GM23338 (cell line): Measurements from ENCODE around the gene DIAPH1. TPM values are rescaled to one million over a fixed set of nuclear protein-coding genes. Genes with fewer than 3 reads are reported as not detected.
A peak's percentile ranks its signal among the peaks of the same experiment; 100 is the strongest.

Source experiments
- ATAC-seq: fragments of 200-7000 bp; cut with Tn5 transposase; 3 replicates; pipeline ENCODE4 v1.9.1; 2020
- DNase-seq: peaks from one replicate; pipeline ENCODE4 v3.0.0-alpha.2; 2015; ENCODE audit warnings: low spot score
- H2AFZ ChIP-seq: fragments of 200-600 bp; sonication (generic); 2 replicates; pipeline ENCODE4 v1.8.0; 2016; ENCODE audit warnings: antibody characterized with exemption, mild to moderate bottlenecking, moderate library complexity
- H3F3A ChIP-seq: fragments of 200-600 bp; sonication (generic); replicated peaks from 2 replicates; pipeline ENCODE4 v1.8.0; 2017; ENCODE audit warnings: antibody characterized with exemption, mixed run types, low read depth
- H3K27ac ChIP-seq: fragments of 200-600 bp; sonication (generic); 2 replicates; pipeline ENCODE4 v1.6.1; 2016; ENCODE audit warnings: low read depth
- H3K27me3 ChIP-seq: fragments of 200-600 bp; sonication (generic); 2 replicates; pipeline ENCODE4 v1.8.0; 2016; ENCODE audit warnings: mild to moderate bottlenecking, mixed run types, moderate library complexity; ENCODE audit not compliant: insufficient read depth
- H3K36me3 ChIP-seq: fragments of 200-600 bp; sonication (generic); 2 replicates; pipeline ENCODE4 v1.8.0; 2016; ENCODE audit warnings: mild to moderate bottlenecking; ENCODE audit not compliant: insufficient read depth
- H3K4me1 ChIP-seq: fragments of 200-600 bp; sonication (generic); 2 replicates; pipeline ENCODE4 v1.8.0; 2016; ENCODE audit warnings: mild to moderate bottlenecking, moderate library complexity; ENCODE audit not compliant: insufficient read depth
- H3K4me2 ChIP-seq: fragments of 200-600 bp; sonication (generic); 2 replicates; pipeline ENCODE4 v1.7.1; 2017; ENCODE audit warnings: mixed run types
- H3K4me3 ChIP-seq: fragments of 200-600 bp; sonication (generic); 2 replicates; pipeline ENCODE4 v1.6.1; 2016; ENCODE audit warnings: mixed run types
- H3K79me2 ChIP-seq: fragments of 200-600 bp; sonication (generic); replicated peaks from 2 replicates; pipeline ENCODE4 v1.8.0; 2017; ENCODE audit warnings: mild to moderate bottlenecking; ENCODE audit not compliant: insufficient read depth
- H3K9me2 ChIP-seq: fragments of 200-600 bp; sonication (generic); 2 replicates; pipeline ENCODE4 v1.8.0; 2017; ENCODE audit not compliant: insufficient read depth
- H4K20me1 ChIP-seq: fragments of 200-600 bp; sonication (generic); replicated peaks from 2 replicates; pipeline ENCODE4 v1.8.0; 2017; ENCODE audit warnings: mild to moderate bottlenecking; ENCODE audit not compliant: insufficient read depth
- H3K27ac Mint-ChIP-seq: 2 replicates; pipeline ENCODE4 v1.8.0; 2020; ENCODE audit warnings: inconsistent platforms, mild to moderate bottlenecking, moderate library complexity, mixed read lengths
- H3K27me3 Mint-ChIP-seq: 3 replicates; pipeline ENCODE4 v1.8.0; 2022; ENCODE audit warnings: low read depth, mild to moderate bottlenecking, moderate library complexity, mixed read lengths, inconsistent platforms; ENCODE audit not compliant: insufficient read depth, poor library complexity
- H3K36me3 Mint-ChIP-seq: 3 replicates; pipeline ENCODE4 v1.8.0; 2021; ENCODE audit warnings: low read depth, mild to moderate bottlenecking, inconsistent platforms, moderate library complexity, mixed read lengths
- H3K4me1 Mint-ChIP-seq: 3 replicates; pipeline ENCODE4 v1.8.0; 2020; ENCODE audit warnings: mild to moderate bottlenecking, inconsistent platforms, mixed read lengths
- H3K4me3 Mint-ChIP-seq: 3 replicates; pipeline ENCODE4 v1.8.0; 2021; ENCODE audit warnings: moderate library complexity, mild to moderate bottlenecking, inconsistent platforms, mixed read lengths
- H3K9me3 Mint-ChIP-seq: 3 replicates; pipeline ENCODE4 v1.8.0; 2020; ENCODE audit warnings: moderate library complexity, mild to moderate bottlenecking, inconsistent platforms, mixed read lengths
- CREB1 ChIP-seq: fragments of 250-450 bp; sonication (Bioruptor Pico); IDR thresholded peaks from 2 replicates; pipeline ENCODE4 v1.5.0; 2020; ENCODE audit warnings: low read depth, mild to moderate bottlenecking, moderate library complexity
- CTCF ChIP-seq, 2 experiments: fragments of 200-600 bp in 1 of 2; sonication (generic) in 1 of 2; conservative IDR thresholded peaks; 2 replicates each; pipeline versions ENCODE4 v1.5.1 to v1.6.1; 2016 to 2017; ENCODE audit warnings: antibody characterized with exemption in 2 of 2, low read depth in 2 of 2, mild to moderate bottlenecking in 2 of 2, moderate library complexity in 1 of 2
- EZH2 ChIP-seq: fragments of 200-600 bp; sonication (generic); IDR thresholded peaks from one replicate; pipeline ENCODE4 v1.8.0; 2017; ENCODE audit warnings: antibody characterized with exemption, mild to moderate bottlenecking, low read depth; ENCODE audit not compliant: unreplicated experiment
- EZH2phosphoT487 ChIP-seq: fragments of 200-600 bp; sonication (generic); IDR thresholded peaks from one replicate; pipeline ENCODE4 v1.8.1; 2018; ENCODE audit warnings: antibody characterized with exemption; ENCODE audit not compliant: unreplicated experiment
- JUNB ChIP-seq: IDR thresholded peaks from one replicate; pipeline ENCODE4 v1.6.1; 2016; ENCODE audit warnings: antibody characterized with exemption; ENCODE audit not compliant: unreplicated experiment
- NANOG ChIP-seq: IDR thresholded peaks from 2 replicates; pipeline ENCODE4 v1.6.1; 2016; ENCODE audit warnings: antibody characterized with exemption, borderline replicate concordance
- POLR2AphosphoS5 ChIP-seq: IDR thresholded peaks from 2 replicates; pipeline ENCODE4 v1.6.1; 2016; ENCODE audit warnings: antibody characterized with exemption, low read depth
- STAT1 ChIP-seq: IDR thresholded peaks from one replicate; pipeline ENCODE4 v1.6.1; 2016; ENCODE audit warnings: antibody characterized with exemption; ENCODE audit not compliant: unreplicated experiment
- ZNF462 ChIP-seq: fragments of 250-450 bp; sonication (Bioruptor Pico); IDR thresholded peaks from 2 replicates; pipeline ENCODE4 v1.5.0; 2020; ENCODE audit warnings: mild to moderate bottlenecking, moderate library complexity
- polyA plus RNA-seq: library from polyadenylated mRNA; unstranded; fragments of >200 nt; fragmentation: Nextera tagmentation; extraction: Ambion mirVana; gene quantifications from 2 replicates; pipeline ENCODE4 v1.2.1, GENCODE V29; 2016
- total RNA-seq: library from RNA; depleted of rRNA; stranded (reverse); fragments of >200 nt; shearing (Covaris generic); gene quantifications from 2 replicates; pipeline ENCODE4 v1.2.3, GENCODE V29; 2014
- TF ChIP-seq, protein P1 (sequence below): IDR thresholded peaks from 2 replicates; pipeline ENCODE4 v1.6.1; 2016; ENCODE audit warnings: antibody characterized with exemption

DIAPH1 gene
- total and polyA plus RNA-seq, 2 experiments from 2014 or later = 42.9 to 104 TPM

- TF ChIP-seq EZH2phosphoT487 = no peak
- no peak for TF ChIP-seq EZH2
- TF ChIP-seq CREB1 (CRISPR knock-in tag) = no peak
- no peak for TF ChIP-seq STAT1
- TF ChIP-seq, protein P1, sequence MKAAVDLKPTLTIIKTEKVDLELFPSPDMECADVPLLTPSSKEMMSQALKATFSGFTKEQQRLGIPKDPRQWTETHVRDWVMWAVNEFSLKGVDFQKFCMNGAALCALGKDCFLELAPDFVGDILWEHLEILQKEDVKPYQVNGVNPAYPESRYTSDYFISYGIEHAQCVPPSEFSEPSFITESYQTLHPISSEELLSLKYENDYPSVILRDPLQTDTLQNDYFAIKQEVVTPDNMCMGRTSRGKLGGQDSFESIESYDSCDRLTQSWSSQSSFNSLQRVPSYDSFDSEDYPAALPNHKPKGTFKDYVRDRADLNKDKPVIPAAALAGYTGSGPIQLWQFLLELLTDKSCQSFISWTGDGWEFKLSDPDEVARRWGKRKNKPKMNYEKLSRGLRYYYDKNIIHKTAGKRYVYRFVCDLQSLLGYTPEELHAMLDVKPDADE = no peak
- TF ChIP-seq CTCF (conservative IDR thresholded peaks at IDR 0.05; ENCODE audit: low read depth in 2 of 2) = no peak
These were observed 108.6 kb downstream of the DIAPH1 start (continued) for GRCh38 chr5:141510160-141510559.

GRCh38 chr5:141508798-141509611 lies 109.8 kb downstream of the DIAPH1 start:
- peak overlapping the region; percentile 60 for H3K4me3 ChIP-seq
- H3F3A ChIP-seq = 0 out of 2 replicates have a peak, but pooled peaks cover 4% of the 10 kb centered on the region
- peak; percentile 16 for ATAC-seq
- 0 out of 2 replicates have a peak, but pooled peaks cover 4% of the 10 kb centered on the region for H3K27me3 ChIP-seq
- H3K4me2 ChIP-seq = peak overlapping the region; percentile 88
- H3K36me3 ChIP-seq = no peaks in the 10 kb centered on the region
- H3K79me2 ChIP-seq = no peaks in the 10 kb centered on the region
- peak; percentile 80 for DNase-seq
- H3K27me3 Mint-ChIP-seq = peaks cover 25% of the 10 kb centered on the region
- H3K27ac Mint-ChIP-seq = peak overlapping the region; percentile 89
- no peaks in the 10 kb centered on the region for H4K20me1 ChIP-seq
- peak overlapping the region; percentile 71 for H3K4me3 Mint-ChIP-seq
- no peaks in the 10 kb centered on the region for H3K9me2 ChIP-seq
- H2AFZ ChIP-seq = peak overlapping the region; percentile 76; the same call in 1 of the 2 replicates
- peaks cover 21% of the 10 kb centered on the region for H3K36me3 Mint-ChIP-seq
- H3K9me3 Mint-ChIP-seq = no peaks in the 10 kb centered on the region
- H3K4me1 Mint-ChIP-seq = peaks cover 33% of the 10 kb centered on the region
- peak overlapping the region; percentile 59 for H3K27ac ChIP-seq
- H3K4me1 ChIP-seq = peaks cover 19% of the 10 kb centered on the region
- TF ChIP-seq, protein P1 = no peak
- TF ChIP-seq JUNB (no peak), ZNF462 (CRISPR knock-in tag) (no peak), EZH2 (no peak), EZH2phosphoT487 (no peak), POLR2AphosphoS5 (no peak), NANOG (no peak)
